Activated CD4-positive, alpha-beta memory T cell treated with anti-CD3 and anti-CD28 coated beads, Interleukin-2, amount 10 ng/mL, durations not matched to agents 7 days and 5 days (primary cell): ENCODE measurements around the gene RPUSD3. TPM values are rescaled to one million over a fixed set of nuclear protein-coding genes. Genes with fewer than 3 reads are reported as not detected.

Experiments used
- CTCF ChIA-PET: fragments of 350-600 bp; sonication (Branson Sonifier 250); formaldehyde crosslinking; loops from one replicate; lab custom pipeline; 2021; ENCODE audit warnings: antibody characterized with exemption, inconsistent platforms; lab: Charles Lee
- POLR2A ChIA-PET: fragments of 350-600 bp; sonication (Branson Sonifier 250); formaldehyde crosslinking; loops from one replicate; lab custom pipeline; 2021; ENCODE audit warnings: antibody characterized with exemption; lab: Charles Lee
- DNase-seq: peaks from one replicate; pipeline ENCODE4 v3.0.0-alpha.2; 2020
- H3K27ac Mint-ChIP-seq: one replicate; pipeline ENCODE4 v1.8.0; 2021; ENCODE audit warnings: mild to moderate bottlenecking, mixed read lengths
- H3K27me3 Mint-ChIP-seq: one replicate; pipeline ENCODE4 v1.8.0; 2021; ENCODE audit warnings: mixed read lengths
- H3K36me3 Mint-ChIP-seq: one replicate; pipeline ENCODE4 v1.8.0; 2021; ENCODE audit warnings: low read depth, mixed read lengths
- H3K4me1 Mint-ChIP-seq: one replicate; pipeline ENCODE4 v1.8.0; 2021; ENCODE audit warnings: mixed read lengths
- H3K4me3 Mint-ChIP-seq: one replicate; pipeline ENCODE4 v1.8.0; 2021; ENCODE audit warnings: mild to moderate bottlenecking, mixed read lengths
- H3K9me3 Mint-ChIP-seq: one replicate; pipeline ENCODE4 v1.8.0; 2021; ENCODE audit warnings: mixed read lengths
- total RNA-seq, 2 experiments: library from RNA; stranded (reverse); gene quantifications; one replicate each; pipeline ENCODE4 v1.2.3, GENCODE V29; 2021

RPUSD3 gene, protein sequence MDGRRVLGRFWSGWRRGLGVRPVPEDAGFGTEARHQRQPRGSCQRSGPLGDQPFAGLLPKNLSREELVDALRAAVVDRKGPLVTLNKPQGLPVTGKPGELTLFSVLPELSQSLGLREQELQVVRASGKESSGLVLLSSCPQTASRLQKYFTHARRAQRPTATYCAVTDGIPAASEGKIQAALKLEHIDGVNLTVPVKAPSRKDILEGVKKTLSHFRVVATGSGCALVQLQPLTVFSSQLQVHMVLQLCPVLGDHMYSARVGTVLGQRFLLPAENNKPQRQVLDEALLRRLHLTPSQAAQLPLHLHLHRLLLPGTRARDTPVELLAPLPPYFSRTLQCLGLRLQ
- 10 to 100 TPM; 51.5 to 53.6 TPM for total RNA-seq

DNA sequence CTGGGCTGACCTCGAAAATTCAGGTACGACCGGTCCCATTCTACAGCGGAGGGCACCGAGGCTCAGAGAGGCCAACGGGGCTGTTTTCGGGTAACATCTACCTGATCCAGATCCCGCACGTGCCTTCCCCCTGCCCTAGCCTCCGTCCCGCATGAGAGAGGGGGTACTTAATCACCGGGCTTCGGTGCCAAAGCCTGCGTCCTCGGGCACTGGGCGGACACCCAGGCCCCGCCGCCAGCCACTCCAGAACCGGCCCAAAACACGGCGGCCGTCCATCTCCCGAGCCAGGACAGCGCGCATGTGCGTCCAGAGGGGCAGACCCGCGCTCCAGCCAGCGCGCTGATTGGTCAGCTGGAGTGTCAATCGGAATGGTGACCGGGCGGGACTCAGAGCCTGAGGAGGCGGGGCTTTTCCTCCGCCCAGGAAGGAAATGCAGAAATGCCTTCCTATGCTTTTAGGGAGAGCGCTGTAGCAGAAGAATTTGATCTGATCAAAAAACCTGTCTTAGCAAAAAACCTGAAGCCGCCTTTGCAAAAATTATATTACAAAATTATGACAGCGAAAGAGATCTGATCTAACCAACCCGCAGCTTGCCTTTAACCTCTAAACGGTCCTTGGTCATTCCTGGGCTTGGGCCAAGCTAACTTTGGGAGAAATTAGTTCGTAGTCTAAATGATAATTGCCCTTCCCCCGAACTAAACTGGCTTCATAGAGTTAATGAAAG lies at the start of gene RPUSD3:
Gene RPUSD3 (minus strand): TSS at position 294 of the 724 bp plus-strand sequence. CDS start 18 bp downstream, at position 276.
- H3K36me3 Mint-ChIP-seq: peaks cover 32% of the 10 kb centered on the region
- peak; percentile 97 for DNase-seq
- peak within 1 kb of the TSS; percentile 99 for H3K4me3 Mint-ChIP-seq
- no peaks in the 10 kb centered on the region for H3K27me3 Mint-ChIP-seq
- ChIA-PET CTCF (interaction anchor here (0.7 to 2.3 kb wide), 7 partner anchors 11 to 143 kb away, joined by 3 to 8 read pairs (median 3); partner anchors contain the start of genes CRELD1 and EMC3), POLR2A (interaction anchor here (1.2 to 3.1 kb wide), 6 partner anchors 47 to 477 kb away, joined by 3 to 18 read pairs (median 8); partner anchors contain the start of genes ARPC4, CRELD1, FANCD2 and JAGN1)
- H3K9me3 Mint-ChIP-seq: no peaks in the 10 kb centered on the region
- peaks cover 27% of the 10 kb centered on the region for H3K4me1 Mint-ChIP-seq
- peak within 1 kb of the TSS; percentile 83 for H3K27ac Mint-ChIP-seq

DNA sequence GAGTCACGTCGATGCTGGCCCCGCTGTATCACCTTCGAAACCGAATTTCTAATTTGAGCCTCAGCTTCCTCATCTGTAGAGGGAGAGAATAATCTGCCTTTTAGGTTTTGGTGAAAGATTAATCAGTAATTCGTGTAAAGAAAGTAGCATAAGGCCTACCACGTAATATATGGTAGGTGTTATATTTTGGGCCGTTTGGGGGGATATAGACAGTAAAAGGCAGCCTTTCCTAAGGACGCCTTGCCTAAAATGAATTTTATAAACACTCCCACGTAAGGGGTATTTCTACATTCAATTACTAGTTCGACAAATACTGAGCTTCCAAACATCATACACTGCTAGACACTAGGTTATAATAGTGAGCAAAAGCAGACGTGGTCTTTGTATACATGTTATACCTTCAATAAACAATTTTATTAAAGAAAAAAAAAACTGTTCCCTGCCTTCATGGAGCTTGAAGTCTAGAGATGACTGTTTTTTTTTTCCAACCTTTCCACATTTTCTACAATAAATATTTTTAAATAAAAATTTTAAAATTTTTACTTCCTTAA lies 47.3 kb upstream of the RPUSD3 start:
- DNase-seq: no peak
- POLR2A ChIA-PET: interaction anchor here (0.9 to 3.5 kb wide), 23 partner anchors 11 to 494 kb away, joined by 3 to 54 read pairs (median 5); partner anchors contain the start of genes ARPC4, CIDEC, CRELD1 and IL17RE
- H3K4me3 Mint-ChIP-seq: peak overlapping the region; percentile 99
- H3K9me3 Mint-ChIP-seq: no peaks in the 10 kb centered on the region
- H3K27me3 Mint-ChIP-seq: no peaks in the 10 kb centered on the region
- H3K36me3 Mint-ChIP-seq: peaks cover 32% of the 10 kb centered on the region
- CTCF ChIA-PET: interaction anchor here (0.6 to 3.6 kb wide), 14 partner anchors 11 to 430 kb away, joined by 3 to 29 read pairs (median 3); partner anchors contain the start of genes CRELD1, IL17RE, RPUSD3 and SEC13
- peak overlapping the region; percentile 92 for H3K27ac Mint-ChIP-seq
- H3K4me1 Mint-ChIP-seq: peaks cover 36% of the 10 kb centered on the region

DNA sequence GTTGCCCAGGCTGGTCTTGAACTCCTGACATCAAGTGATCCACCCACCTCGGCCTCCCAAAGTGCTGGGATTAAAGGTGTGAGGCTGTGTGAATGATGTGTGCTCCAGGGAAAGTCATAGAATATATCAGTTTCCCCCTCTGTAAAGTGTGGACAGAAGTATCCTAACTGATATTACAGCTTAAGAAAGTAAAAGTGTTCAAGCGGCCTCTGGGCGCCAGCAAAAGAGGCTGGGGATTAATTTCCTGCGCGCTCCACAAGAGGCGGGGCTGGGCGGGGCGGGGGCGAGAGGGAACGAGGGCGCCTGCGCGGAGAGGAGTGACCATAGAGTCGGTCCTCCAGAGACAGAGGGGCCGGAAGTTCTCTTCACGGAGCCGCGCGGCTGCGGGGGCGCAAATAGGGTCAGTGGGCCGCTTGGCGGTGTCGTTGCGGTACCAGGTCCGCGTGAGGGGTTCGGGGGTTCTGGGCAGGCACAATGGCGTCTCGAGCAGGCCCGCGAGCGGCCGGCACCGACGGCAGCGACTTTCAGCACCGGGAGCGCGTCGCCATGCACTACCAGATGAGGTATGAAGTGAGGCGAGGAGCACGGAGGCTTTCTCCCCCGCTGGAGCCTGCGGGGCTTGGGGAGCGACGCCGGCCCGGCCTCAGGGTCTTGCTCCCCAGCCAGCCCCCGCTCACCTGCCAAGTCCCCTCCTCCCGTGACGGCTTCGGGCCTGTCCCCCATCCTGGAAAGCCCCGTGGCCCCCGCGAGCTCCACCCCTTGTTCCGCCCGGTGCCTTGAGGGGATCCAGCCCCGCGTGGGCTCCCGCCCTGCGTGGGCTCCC lies 46.7 kb upstream of the RPUSD3 start, which contains the start of gene JAGN1:
Gene JAGN1 (plus strand): TSS at position 362 of the 823 bp plus-strand sequence. CDS start 113 bp downstream, at position 475.
- ChIA-PET CTCF (interaction anchor here (0.7 to 3.6 kb wide), 14 partner anchors 12 to 431 kb away, joined by 3 to 29 read pairs (median 4); partner anchors contain the start of genes CRELD1, FANCD2, IL17RE and RPUSD3), POLR2A (interaction anchor here (0.6 to 3.5 kb wide), 25 partner anchors 11 to 494 kb away, joined by 3 to 54 read pairs (median 5); partner anchors contain the start of genes ARPC4, CIDEC, CRELD1 and IL17RE)
- Mint-ChIP-seq H3K27me3 (no peaks in the 10 kb centered on the region), H3K4me1 (peaks cover 36% of the 10 kb centered on the region), H3K36me3 (peaks cover 32% of the 10 kb centered on the region), H3K4me3 (peak within 1 kb of the TSS; percentile 99), H3K27ac (peak within 1 kb of the TSS; percentile 92), H3K9me3 (no peaks in the 10 kb centered on the region)
- DNase-seq: peak; percentile 92

DNA sequence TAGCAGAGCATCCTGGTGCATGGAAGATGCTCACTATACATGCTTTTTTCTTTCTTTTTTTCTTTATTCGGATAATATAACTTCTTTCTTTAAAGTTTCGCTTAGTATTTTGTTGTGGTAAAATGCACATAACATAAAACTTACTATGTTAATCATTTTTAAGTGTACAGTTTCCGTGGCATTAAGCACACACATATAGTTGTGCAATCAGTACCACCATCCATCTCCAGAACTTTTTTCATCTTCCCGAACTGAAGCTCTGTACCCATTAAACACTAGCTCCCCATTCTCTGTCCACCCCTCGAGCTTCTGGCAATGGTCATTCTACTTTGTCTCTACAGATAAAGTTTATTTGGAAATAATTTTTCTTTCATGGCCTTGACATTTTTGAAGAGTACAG lies 45.6 kb upstream of the RPUSD3 start:
- no peak overlapping the region for H3K27ac Mint-ChIP-seq
- H3K4me1 Mint-ChIP-seq: peaks cover 30% of the 10 kb centered on the region
- H3K27me3 Mint-ChIP-seq: no peaks in the 10 kb centered on the region
- no peak overlapping the region for H3K4me3 Mint-ChIP-seq
- ChIA-PET CTCF (interaction anchor here (0.6 to 3.6 kb wide), 5 partner anchors 36 to 137 kb away, joined by 3 to 29 read pairs (median 3); partner anchors contain the start of genes CRELD1 and FANCD2), POLR2A (interaction anchor here (0.8 to 3.5 kb wide), 7 partner anchors 12 to 97 kb away, joined by 3 to 54 read pairs (median 7); partner anchors contain the start of genes ARPC4, CRELD1 and IL17RE)
- no peaks in the 10 kb centered on the region for H3K9me3 Mint-ChIP-seq
- peaks cover 26% of the 10 kb centered on the region for H3K36me3 Mint-ChIP-seq
- DNase-seq: no peak

DNA sequence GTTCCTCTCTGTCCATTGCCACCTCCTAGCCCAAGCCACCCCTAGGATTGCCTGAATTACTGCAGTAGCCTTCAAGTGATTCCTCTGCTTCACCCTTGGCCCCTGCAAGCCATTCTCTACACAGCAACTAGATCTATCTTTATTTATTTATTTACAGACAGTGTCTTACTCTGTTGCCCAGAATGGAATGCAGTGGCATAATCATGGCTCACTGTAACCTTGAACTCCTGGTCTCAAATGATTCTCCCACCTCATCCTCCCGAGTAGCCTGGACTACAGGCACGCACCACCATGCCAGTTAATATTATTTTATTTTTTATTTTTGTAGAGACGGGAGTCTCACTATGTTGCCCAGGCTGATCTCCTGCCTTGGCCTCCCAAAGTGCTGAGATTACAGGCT lies 44.7 kb upstream of the RPUSD3 start:
- Mint-ChIP-seq H3K27me3 (no peaks in the 10 kb centered on the region), H3K4me3 (no peak overlapping the region), H3K27ac (no peak overlapping the region), H3K36me3 (peaks cover 19% of the 10 kb centered on the region), H3K9me3 (no peaks in the 10 kb centered on the region), H3K4me1 (peaks cover 22% of the 10 kb centered on the region)
- ChIA-PET POLR2A (interaction anchor here (3.5 kb wide), 1 partner anchor 24 kb away, joined by 27 read pairs; no protein-coding TSS in a partner anchor), CTCF (interaction anchor here (1.0 to 1.2 kb wide), 2 partner anchors 42 to 58 kb away, joined by 3 to 4 read pairs; no protein-coding TSS in a partner anchor)
- no peak for DNase-seq

DNA sequence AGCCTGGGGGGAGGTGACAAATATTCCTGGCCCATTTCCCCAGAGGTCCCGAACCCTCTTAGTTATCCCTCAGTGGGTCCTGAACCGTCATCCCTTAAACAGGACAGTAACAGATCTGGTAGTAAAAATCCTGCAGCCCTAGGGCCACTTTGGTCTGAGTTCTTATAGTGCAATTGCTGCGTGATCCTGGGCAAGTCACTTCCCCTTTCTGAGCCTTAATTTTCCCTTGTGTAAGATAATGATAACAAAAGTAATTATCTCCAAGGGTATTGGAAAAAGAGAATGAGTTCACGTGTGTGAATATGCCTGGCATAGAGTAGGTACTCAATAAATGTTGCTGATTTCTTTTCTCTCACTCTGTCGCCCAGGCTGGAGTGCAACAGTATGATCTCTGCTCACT lies 43.7 kb upstream of the RPUSD3 start:
- CTCF ChIA-PET: no interaction called here
- Mint-ChIP-seq H3K9me3 (no peaks in the 10 kb centered on the region), H3K27me3 (no peaks in the 10 kb centered on the region), H3K4me3 (no peak overlapping the region), H3K4me1 (peaks cover 14% of the 10 kb centered on the region), H3K36me3 (peaks cover 9% of the 10 kb centered on the region), H3K27ac (no peak overlapping the region)
- POLR2A ChIA-PET: no interaction called here
- DNase-seq: no peak

DNA sequence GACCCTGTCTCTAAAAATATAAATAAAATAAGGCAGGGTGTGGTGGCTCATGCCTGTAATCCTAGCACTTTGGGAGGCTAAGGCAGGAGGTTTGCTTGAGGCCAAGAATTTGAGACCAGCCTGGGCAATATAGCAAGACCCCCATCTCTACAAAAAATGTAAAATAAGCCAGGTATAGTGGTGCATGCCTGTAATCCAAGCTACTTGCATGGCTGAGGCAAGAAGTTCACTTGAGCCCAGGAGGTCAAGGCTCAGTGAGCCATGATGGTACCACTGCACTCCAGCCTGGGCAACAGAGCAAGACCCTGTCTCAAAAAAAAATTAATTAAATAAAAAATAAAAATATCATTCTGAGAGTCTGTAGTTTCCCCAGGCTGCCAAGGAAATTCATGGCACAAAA lies 42.5 kb upstream of the RPUSD3 start:
- CTCF ChIA-PET: no interaction called here
- no peak overlapping the region for H3K27ac Mint-ChIP-seq
- H3K9me3 Mint-ChIP-seq: no peaks in the 10 kb centered on the region
- no peak for DNase-seq
- H3K36me3 Mint-ChIP-seq: peaks cover 6% of the 10 kb centered on the region
- H3K27me3 Mint-ChIP-seq: no peaks in the 10 kb centered on the region
- peaks cover 8% of the 10 kb centered on the region for H3K4me1 Mint-ChIP-seq
- H3K4me3 Mint-ChIP-seq: no peak overlapping the region
- POLR2A ChIA-PET: no interaction called here

DNA sequence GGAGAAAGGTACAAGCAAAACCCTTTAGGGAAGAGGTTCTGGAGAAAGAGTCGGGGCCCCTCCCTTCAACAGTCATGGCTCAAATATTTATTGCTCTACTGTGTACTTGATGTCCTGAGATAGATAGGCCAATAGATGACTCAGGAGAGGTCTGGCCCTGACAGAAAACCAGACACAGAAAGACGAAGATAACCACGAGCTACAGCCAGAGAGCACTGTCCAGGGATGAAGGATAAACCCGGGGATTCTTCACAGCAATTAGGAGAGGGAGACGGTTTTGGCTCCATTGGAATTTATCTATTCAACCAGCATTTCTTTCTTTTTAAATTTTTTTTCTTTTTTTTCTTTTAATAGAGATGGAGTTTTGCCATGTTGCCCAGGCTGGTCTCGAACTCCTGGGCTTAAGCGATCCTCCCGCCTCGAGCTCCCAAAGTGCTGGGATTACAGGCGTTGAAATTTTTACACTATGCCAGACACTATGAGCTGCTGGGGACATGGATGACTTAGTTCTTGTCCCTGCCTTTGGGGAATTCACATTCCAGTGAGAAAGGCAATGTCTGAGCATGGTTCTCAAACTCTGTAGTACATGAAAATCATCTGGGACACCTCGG lies 40.9 kb upstream of the RPUSD3 start:
- H3K27me3 Mint-ChIP-seq: no peaks in the 10 kb centered on the region
- ChIA-PET POLR2A (interaction anchor here (0.6 kb wide), 1 partner anchor 177 kb away, joined by 3 read pairs; no protein-coding TSS in a partner anchor), CTCF (interaction anchor here (0.5 to 2.2 kb wide), 2 partner anchors 48 to 138 kb away, joined by 4 to 9 read pairs; no protein-coding TSS in a partner anchor)
- H3K9me3 Mint-ChIP-seq: no peaks in the 10 kb centered on the region
- no peak for DNase-seq
- H3K36me3 Mint-ChIP-seq: no peaks in the 10 kb centered on the region
- peaks cover under 1% of the 10 kb centered on the region for H3K4me1 Mint-ChIP-seq
- no peak overlapping the region for H3K4me3 Mint-ChIP-seq
- no peak overlapping the region for H3K27ac Mint-ChIP-seq

DNA sequence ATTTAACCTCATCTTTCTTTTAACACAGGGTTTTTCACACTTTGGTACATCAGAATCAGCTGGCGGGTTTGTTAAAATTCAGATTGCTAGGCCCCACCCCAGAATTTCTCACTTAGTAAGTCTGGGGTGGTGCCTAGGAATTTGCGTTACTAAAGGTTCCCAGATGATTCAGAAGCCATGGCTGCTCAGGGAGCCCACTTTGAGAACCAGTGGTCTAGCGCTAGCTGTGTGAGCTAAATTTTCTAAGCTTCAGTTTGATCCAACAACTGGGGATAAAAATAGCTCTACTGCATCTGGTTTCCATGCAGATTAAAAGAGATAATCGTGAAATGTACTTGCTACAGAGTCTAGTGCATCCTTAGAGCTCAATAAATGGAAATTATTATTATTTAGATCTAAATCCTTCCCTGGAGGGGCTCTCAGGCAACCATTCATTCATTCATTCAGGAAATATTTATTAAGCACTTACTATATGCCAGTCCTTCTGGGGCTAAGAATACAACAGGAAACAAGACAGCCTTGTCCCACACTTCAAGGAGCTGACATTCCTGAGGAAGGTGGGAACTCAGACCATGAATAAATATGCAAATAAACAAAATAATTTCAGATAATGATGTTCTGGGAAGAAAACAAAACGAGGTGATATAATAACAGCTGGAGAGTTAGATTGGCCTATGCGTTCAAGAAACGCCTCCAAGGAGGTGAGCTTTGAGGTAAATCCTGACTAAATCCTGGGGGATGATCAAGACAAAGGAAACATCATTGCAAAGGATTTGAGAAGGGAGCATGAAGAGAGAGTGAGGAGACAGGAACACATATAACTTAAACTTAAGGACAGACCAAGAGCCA lies 40.1 kb upstream of the RPUSD3 start:
- Mint-ChIP-seq H3K36me3 (no peaks in the 10 kb centered on the region), H3K9me3 (no peaks in the 10 kb centered on the region), H3K4me3 (no peak overlapping the region), H3K27ac (no peak overlapping the region), H3K27me3 (no peaks in the 10 kb centered on the region), H3K4me1 (no peaks in the 10 kb centered on the region)
- CTCF ChIA-PET: interaction anchor here (0.7 to 2.2 kb wide), 2 partner anchors 49 to 147 kb away, joined by 3 to 9 read pairs; no protein-coding TSS in a partner anchor
- no peak for DNase-seq
- POLR2A ChIA-PET: interaction anchor here (0.6 to 1.3 kb wide), 2 partner anchors 10 to 176 kb away, joined by 3 read pairs; no protein-coding TSS in a partner anchor

DNA sequence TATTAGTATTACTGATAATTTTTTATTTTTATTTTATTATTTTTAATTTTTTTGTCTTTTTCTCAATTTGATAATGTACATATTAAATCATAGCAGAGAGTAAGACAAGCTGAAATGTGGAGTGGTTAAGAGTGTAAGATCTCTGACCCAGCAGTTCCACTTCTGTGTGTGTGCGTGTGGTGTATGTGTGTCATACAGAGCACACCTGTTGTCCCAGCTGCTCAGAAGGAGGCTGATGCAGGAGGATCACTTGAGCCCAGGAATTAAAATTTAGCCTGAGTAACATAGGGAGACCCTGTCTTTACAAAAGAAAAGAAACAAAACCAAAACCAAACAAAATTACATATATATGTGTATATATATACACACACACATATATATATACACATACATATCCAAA lies 37.6 kb upstream of the RPUSD3 start:
- no peaks in the 10 kb centered on the region for H3K9me3 Mint-ChIP-seq
- no peak overlapping the region for H3K4me3 Mint-ChIP-seq
- no peaks in the 10 kb centered on the region for H3K4me1 Mint-ChIP-seq
- CTCF ChIA-PET: interaction anchor here (0.7 kb wide), 1 partner anchor 135 kb away, joined by 3 read pairs; no protein-coding TSS in a partner anchor
- POLR2A ChIA-PET: no interaction called here
- no peak for DNase-seq
- H3K27ac Mint-ChIP-seq: no peak overlapping the region
- peaks cover 3% of the 10 kb centered on the region for H3K27me3 Mint-ChIP-seq
- no peaks in the 10 kb centered on the region for H3K36me3 Mint-ChIP-seq
